Stimulated activated CD4-positive, alpha-beta T cell treated with anti-CD3 and anti-CD28 coated beads, Interleukin-12 subunit alpha, Interleukin-12 subunit beta, amount 100 ng/mL, for 4 hours (primary cell): ENCODE measurements around the gene SAMD5.
"Not testable (repeated sequence)": the region's sequence is repeated elsewhere in the genome, so short reads cannot be mapped to it uniquely, and the experiment has no call there.

Experiments used
- DNase-seq: peaks from one replicate; pipeline ENCODE4 v3.0.0-alpha.2; 2020

SAMD5 gene

GRCh38 chr6:147530132-147531060 lies 21.9 kb downstream of the SAMD5 start:
- no peak for DNase-seq

- DNase-seq: no peak
These were observed 22.8 kb downstream of the SAMD5 start for GRCh38 chr6:147531321-147531720.

GRCh38 chr6:147534116-147534860 lies 25.8 kb downstream of the SAMD5 start:
- no peak for DNase-seq

- no peak for DNase-seq
These were observed 30.3 kb downstream of the SAMD5 start for GRCh38 chr6:147538821-147539220.

GRCh38 chr6:147540075-147540474 lies 31.6 kb downstream of the SAMD5 start:
- no peak for DNase-seq

- not testable (repeated sequence) for DNase-seq
These were observed 33.9 kb downstream of the SAMD5 start for GRCh38 chr6:147542436-147542835.

- DNase-seq: no peak
These were observed 35.9 kb downstream of the SAMD5 start for GRCh38 chr6:147544420-147544819.

- no peak for DNase-seq
These were observed 38.2 kb downstream of the SAMD5 start for GRCh38 chr6:147546501-147547368.

- DNase-seq: no peak
These were observed 38.9 kb downstream of the SAMD5 start for GRCh38 chr6:147547369-147547902.

GRCh38 chr6:147548921-147549475 lies 40.5 kb downstream of the SAMD5 start:
- no peak for DNase-seq

- no peak for DNase-seq
These were observed 41.0 kb downstream of the SAMD5 start for GRCh38 chr6:147549531-147549930.

GRCh38 chr6:147551976-147552375 lies 43.5 kb downstream of the SAMD5 start:
- DNase-seq: no peak

- no peak for DNase-seq
These were observed 44.6 kb downstream of the SAMD5 start for GRCh38 chr6:147553099-147553498.

GRCh38 chr6:147554281-147554680 lies 45.8 kb downstream of the SAMD5 start:
- no peak for DNase-seq

GRCh38 chr6:147559006-147559405 lies 50.5 kb downstream of the SAMD5 start:
- no peak for DNase-seq

- no peak for DNase-seq
These were observed 52.2 kb downstream of the SAMD5 start for GRCh38 chr6:147560670-147561069.

GRCh38 chr6:147561726-147562125 lies 53.2 kb downstream of the SAMD5 start:
- DNase-seq: no peak

GRCh38 chr6:147563472-147563871 lies 55.0 kb downstream of the SAMD5 start:
- DNase-seq: no peak

GRCh38 chr6:147564556-147564955 lies 56.1 kb downstream of the SAMD5 start:
- no peak for DNase-seq

- DNase-seq: no peak
These were observed 57.9 kb downstream of the SAMD5 start for GRCh38 chr6:147566244-147566898.

- DNase-seq: no peak
These were observed 58.8 kb downstream of the SAMD5 start for GRCh38 chr6:147567141-147567805.
